NOMO-1 treated with DMSO at 0.1 percent for 48 hours (cell line): Measurements from ENCODE around the gene RFPL4A.

Experiments used
- DNase-seq: peaks from one replicate; lab custom pipeline; 2025; ENCODE audit not compliant: unreplicated experiment; lab: John Stamatoyannopoulos, UW

The RFPL4A gene

DNA sequence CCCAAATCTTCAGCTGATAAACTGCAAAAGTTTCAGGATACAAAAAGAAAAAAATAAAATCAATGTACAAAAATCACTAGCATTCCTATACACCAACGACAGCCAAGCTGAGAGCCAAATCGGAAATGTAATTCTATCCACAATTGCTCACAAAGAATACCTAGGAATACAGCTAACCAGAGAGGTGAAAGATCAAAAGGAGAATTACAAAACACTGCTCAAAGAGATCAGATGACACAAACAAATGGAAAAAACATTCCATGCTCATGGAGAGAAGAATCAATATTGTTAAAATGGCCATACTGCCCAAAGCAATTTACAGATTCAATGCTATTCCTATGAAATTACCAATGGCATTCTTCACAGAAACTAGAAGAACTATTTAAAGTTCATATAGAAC lies 43.4 kb downstream of the RFPL4A start:
- no peak for DNase-seq

DNA sequence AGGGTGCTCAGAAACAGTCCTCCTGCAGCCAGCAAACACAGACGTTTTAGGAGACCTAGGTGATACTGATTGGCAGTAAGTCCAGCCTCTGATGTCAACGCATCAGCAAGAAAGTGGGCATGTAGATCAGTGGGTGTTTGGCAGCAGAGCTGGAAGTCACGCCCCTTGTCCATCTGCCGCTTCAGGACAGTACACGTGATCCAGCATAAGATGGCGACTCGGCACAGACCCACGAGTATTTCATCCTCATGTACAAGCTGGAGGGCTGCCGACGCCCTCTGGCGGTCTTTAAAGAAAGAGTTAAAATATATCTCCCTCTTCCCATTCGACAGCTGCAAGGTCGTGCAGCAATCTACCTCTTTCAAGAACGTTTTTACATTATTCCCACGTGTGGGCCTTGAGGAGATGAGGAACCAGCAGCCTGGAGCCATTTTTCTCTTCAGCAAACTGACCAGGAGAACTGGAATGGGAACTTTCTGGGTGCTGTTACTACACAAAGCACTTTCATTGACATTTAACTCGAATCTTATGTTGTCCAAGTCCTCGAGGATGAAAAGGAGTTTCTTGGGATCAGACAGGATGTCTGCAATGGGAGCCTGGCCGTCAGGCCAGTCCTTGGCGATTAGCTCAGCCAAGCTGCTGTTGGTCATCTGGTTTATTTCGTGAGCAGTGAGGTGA lies 50.6 kb downstream of the RFPL4A start:
- peak; percentile 59 for DNase-seq

DNA sequence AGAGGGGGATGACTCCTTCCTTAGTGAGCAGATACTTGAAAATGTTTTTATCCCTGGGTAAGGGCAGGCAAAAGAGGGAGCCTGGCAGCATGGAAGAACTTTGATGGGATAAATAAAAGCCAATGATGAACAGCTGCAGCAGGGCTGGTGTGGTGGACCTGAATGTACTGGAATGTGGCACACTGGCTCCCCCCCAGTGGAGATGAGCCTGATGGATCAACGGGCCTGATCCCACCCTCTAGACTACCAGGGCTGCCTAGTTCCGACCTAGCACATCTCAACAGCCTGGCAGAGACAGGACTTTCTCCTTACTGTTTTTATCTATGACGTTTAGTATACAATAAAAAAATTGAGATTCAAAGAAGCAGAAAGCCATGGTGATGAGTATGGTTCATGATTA lies 52.4 kb downstream of the RFPL4A start:
- DNase-seq, result no peak

DNA sequence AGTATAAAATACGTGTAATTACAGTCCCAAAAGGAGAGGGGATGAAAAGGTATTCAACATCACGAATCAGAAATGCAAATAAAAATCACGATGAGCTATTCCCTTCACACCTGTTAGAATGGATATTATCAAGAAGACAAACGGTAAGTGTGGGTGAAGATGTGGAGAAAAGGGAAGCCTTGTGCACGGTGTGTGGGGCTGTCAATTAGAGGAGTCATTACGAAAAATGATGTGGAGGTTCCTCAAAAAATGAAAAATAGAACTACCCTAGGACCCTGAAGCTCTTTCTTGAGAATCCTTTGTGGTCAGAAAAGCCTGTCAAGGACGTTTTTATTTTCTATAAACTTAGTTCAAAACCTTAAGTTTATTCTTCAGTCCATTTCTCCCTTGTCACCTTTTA lies 53.6 kb downstream of the RFPL4A start:
- peak; percentile 2 for DNase-seq
